Measurements from ENCODE around the gene PSTK. TPM values are rescaled to one million over a fixed set of nuclear protein-coding genes. Genes with fewer than 3 reads are reported as not detected.
A peak's percentile ranks its signal among the peaks of the same experiment; 100 is the strongest.

PSTK gene
- total RNA-seq, 6 experiments from 2014 or later, result 3.0 to 6.9 (median 4.0) TPM

GRCh38 chr10:123021517-123021916 is 41.3 kb downstream of the PSTK start:
- peak overlapping the region; percentile 63 to 96 (median 94) for H3K27ac ChIP-seq
- no peaks in the 10 kb centered on the region for H3K9me3 ChIP-seq
- peak; percentile 39 to 59 (median 56) for ATAC-seq
- H3K4me3 ChIP-seq, result no peak overlapping the region
- H3K36me3 ChIP-seq, result no peaks in the 10 kb centered on the region
- H3K27me3 ChIP-seq, result no peaks in the 10 kb centered on the region
- WGBS (ENCODE audit: insufficient coverage, low coverage, low lambda C conversion rate, missing lambda C conversion rate), result 30% methylated on average over 3 of the region's 3 CpGs
- DNase-seq, result no peak
- peaks cover 0 to 70% (median 17%) of the 10 kb centered on the region in 4 donors for H3K4me1 ChIP-seq
- intact Hi-C loops (cut with DNase I), result no loop called here
- TF ChIP-seq, protein P1, sequence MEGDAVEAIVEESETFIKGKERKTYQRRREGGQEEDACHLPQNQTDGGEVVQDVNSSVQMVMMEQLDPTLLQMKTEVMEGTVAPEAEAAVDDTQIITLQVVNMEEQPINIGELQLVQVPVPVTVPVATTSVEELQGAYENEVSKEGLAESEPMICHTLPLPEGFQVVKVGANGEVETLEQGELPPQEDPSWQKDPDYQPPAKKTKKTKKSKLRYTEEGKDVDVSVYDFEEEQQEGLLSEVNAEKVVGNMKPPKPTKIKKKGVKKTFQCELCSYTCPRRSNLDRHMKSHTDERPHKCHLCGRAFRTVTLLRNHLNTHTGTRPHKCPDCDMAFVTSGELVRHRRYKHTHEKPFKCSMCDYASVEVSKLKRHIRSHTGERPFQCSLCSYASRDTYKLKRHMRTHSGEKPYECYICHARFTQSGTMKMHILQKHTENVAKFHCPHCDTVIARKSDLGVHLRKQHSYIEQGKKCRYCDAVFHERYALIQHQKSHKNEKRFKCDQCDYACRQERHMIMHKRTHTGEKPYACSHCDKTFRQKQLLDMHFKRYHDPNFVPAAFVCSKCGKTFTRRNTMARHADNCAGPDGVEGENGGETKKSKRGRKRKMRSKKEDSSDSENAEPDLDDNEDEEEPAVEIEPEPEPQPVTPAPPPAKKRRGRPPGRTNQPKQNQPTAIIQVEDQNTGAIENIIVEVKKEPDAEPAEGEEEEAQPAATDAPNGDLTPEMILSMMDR (IDR thresholded peaks at IDR 0.05), result peak; percentile 42 to 63 (median 54)
- no peak for TF ChIP-seq POLR2A (IDR thresholded peaks at IDR 0.05)

DNA sequence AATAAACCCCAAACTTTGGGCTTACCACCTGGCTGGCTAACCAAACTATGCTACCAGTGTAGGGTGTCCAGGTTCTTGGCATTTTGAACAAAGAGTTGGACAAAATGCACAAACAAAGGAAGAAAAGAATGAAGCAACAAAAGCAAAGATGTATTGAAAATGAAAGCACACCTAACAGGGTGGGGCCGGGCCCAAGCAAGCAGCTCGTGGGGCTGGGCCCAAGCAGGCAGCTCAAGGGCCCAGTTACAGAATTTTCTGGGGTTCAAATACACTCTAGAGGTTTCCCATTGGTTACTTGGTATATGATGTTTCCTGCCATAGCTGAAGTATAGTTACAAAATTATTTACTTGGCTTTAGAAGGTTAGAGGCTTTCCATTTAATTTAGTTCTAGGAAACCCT is 44.3 kb downstream of the PSTK start:
- 94% methylated on average over 2 of the region's 2 CpGs for WGBS (ENCODE audit: insufficient coverage, low coverage, low lambda C conversion rate, missing lambda C conversion rate)
- peaks cover 0 to 48% (median 13%) of the 10 kb centered on the region in 4 donors for H3K4me1 ChIP-seq
- H3K36me3 ChIP-seq, result no peaks in the 10 kb centered on the region
- no peak overlapping the region for H3K27ac ChIP-seq
- H3K9me3 ChIP-seq, result no peaks in the 10 kb centered on the region
- intact Hi-C loops (cut with DNase I), result no loop called here
- no peaks in the 10 kb centered on the region for H3K27me3 ChIP-seq
- no peak for TF ChIP-seq POLR2A (IDR thresholded peaks at IDR 0.05)
- TF ChIP-seq, protein P1 (IDR thresholded peaks at IDR 0.05), result no peak
- H3K4me3 ChIP-seq, result no peak overlapping the region
- no peak for ATAC-seq
- DNase-seq, result no peak

- Histone ChIP-seq H3K36me3 (no peaks in the 10 kb centered on the region), H3K4me1 (peaks cover 0 to 32% (median 10%) of the 10 kb centered on the region in 4 donors), H3K27ac (no peak overlapping the region), H3K9me3 (no peaks in the 10 kb centered on the region), H3K4me3 (no peak overlapping the region), H3K27me3 (no peaks in the 10 kb centered on the region)
- no peak for ATAC-seq
- intact Hi-C loops (cut with DNase I), result no loop called here
- WGBS (ENCODE audit: insufficient coverage, low coverage, low lambda C conversion rate, missing lambda C conversion rate), result 81% methylated on average over 1 of the region's 1 CpG
- TF ChIP-seq, protein P1 (IDR thresholded peaks at IDR 0.05), result no peak
- no peak for TF ChIP-seq POLR2A (IDR thresholded peaks at IDR 0.05)
- DNase-seq, result no peak
Measured at GRCh38 chr10:123026302-123026701, 46.1 kb downstream of the PSTK start.

- Histone ChIP-seq H3K27ac (no peak overlapping the region), H3K4me1 (peaks cover 0 to 16% (median 6%) of the 10 kb centered on the region in 4 donors), H3K9me3 (no peaks in the 10 kb centered on the region), H3K27me3 (no peaks in the 10 kb centered on the region), H3K36me3 (no peaks in the 10 kb centered on the region), H3K4me3 (no peak overlapping the region)
- no peak for TF ChIP-seq POLR2A (IDR thresholded peaks at IDR 0.05)
- TF ChIP-seq, protein P1 (IDR thresholded peaks at IDR 0.05), result no peak
- no peak for DNase-seq
- intact Hi-C loops (cut with DNase I), result no loop called here
- no peak for ATAC-seq
Measured at GRCh38 chr10:123027861-123028260, 47.7 kb downstream of the PSTK start.

DNA sequence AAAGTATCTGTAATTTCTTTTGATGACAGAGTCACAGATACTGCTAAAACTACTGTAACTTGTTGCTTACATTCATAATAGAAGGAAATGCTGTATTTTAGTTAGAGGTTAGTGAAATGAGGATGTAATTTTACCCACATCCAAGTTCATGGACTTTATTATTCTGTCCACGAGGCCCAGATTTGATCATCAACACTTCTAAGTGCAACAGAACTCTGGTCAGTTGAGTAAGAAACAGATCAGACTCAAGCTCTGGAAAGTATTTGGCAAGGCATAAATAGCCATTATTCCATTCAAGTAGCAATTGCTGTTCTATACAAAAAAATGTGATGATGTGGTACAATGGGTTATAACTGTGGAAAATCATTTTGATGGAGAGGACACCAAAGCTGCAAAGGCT is 50.9 kb downstream of the PSTK start:
- Histone ChIP-seq H3K4me1 (peaks cover 0 to 33% (median 4%) of the 10 kb centered on the region in 4 donors), H3K27me3 (no peaks in the 10 kb centered on the region), H3K27ac (peak overlapping the region in 1 of 3 donors; percentile 21), H3K36me3 (peaks cover 0 to 5% (median 0%) of the 10 kb centered on the region in 4 donors), H3K4me3 (no peak overlapping the region), H3K9me3 (no peaks in the 10 kb centered on the region)
- DNase-seq, result no peak
- TF ChIP-seq, protein P1 (IDR thresholded peaks at IDR 0.05), result no peak
- TF ChIP-seq POLR2A (IDR thresholded peaks at IDR 0.05), result no peak
- intact Hi-C loops (cut with DNase I), result no loop called here
- peak in 2 of 4 donors; percentile 28 to 35 for ATAC-seq
- 9% methylated on average over 1 of the region's 1 CpG for WGBS (ENCODE audit: insufficient coverage, low coverage, low lambda C conversion rate, missing lambda C conversion rate)

All from right lobe of liver (tissue), 6 donors.